Fibroblast of peridontal ligament (primary cell): ENCODE data around the gene ZBTB43.
"Not testable (repeated sequence)": the region's sequence is repeated elsewhere in the genome, so short reads cannot be mapped to it uniquely, and the experiment has no call there.

Source experiments
- DNase-seq: peaks from one replicate; pipeline ENCODE4 v3.0.0-alpha.2; 2010; ENCODE audit errors: extremely low read depth

The ZBTB43 gene, protein sequence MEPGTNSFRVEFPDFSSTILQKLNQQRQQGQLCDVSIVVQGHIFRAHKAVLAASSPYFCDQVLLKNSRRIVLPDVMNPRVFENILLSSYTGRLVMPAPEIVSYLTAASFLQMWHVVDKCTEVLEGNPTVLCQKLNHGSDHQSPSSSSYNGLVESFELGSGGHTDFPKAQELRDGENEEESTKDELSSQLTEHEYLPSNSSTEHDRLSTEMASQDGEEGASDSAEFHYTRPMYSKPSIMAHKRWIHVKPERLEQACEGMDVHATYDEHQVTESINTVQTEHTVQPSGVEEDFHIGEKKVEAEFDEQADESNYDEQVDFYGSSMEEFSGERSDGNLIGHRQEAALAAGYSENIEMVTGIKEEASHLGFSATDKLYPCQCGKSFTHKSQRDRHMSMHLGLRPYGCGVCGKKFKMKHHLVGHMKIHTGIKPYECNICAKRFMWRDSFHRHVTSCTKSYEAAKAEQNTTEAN

DNA sequence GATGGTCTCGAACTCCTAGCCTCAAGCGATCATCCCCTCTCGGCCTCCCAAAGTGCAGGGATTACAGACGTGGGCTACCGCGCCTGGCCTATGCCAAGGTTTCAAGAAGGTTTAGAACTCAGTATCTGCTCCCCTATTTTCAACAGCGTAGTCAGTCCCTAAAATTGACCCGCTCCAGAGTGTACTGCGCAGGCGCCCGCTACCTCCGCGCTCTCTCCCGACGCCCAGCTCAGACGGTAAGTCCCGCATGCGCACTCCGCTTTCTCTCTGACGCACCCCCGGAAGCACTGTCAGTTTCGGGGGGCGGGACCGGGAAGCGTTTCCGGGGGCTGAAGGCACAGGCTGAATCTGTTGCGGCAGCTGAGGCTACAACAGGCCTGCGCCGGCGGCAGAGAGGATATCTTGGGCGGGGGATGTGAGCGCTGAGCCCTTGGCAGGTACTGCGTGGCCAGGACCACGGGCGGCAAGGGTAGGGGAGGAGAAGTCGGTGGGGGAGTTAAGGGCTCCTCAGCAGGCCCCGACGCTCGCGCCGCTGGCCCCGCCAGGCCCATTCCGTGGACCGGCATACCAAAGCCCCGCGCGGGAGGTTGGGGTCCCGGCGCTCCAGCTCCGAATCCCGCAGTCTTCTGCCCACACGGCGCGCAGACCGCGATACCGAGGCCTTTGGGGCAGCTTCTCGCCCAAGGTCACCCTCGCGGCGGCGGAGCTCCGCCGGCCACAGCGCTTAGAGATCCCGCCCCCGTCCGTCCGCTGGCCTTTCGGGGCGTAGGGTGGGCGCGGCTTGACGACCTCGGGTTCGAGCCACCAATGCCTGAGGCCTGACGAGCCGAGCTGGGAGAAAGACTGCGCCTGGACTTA, at the start of gene ZBTB43:
Gene ZBTB43 (plus strand): TSS at position 345 of the 858 bp plus-strand sequence. CDS start 27,470 bp downstream, outside the sequence.
- DNase-seq = peak; percentile 95

DNA sequence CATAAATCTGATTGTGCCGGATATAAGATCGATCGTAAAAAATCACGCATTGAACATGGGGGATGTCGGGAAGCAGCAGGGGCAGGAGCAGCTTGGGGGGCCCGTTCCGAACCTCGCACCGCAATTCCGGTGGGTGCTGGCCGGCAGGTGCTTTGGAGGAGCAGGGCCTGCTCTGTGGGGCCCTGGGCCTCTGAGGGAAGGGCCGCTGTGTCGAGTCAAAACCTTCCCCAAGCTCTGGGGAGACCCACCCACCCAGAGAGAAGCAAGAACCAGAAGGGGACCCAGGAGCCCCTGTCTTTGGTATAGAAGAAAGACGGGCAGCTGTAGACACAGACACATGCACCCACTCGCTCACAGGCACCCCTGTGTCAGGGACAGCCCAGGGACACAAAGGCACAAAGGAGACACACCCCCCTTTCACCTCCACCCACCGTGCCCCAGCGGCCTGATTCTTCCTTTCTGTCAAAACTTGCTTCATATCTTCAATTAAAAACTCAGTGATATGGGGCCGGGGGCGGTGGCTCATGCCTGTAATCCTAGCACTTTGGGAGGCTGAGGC, 49.4 kb upstream of the ZBTB43 start:
- DNase-seq = no peak

DNA sequence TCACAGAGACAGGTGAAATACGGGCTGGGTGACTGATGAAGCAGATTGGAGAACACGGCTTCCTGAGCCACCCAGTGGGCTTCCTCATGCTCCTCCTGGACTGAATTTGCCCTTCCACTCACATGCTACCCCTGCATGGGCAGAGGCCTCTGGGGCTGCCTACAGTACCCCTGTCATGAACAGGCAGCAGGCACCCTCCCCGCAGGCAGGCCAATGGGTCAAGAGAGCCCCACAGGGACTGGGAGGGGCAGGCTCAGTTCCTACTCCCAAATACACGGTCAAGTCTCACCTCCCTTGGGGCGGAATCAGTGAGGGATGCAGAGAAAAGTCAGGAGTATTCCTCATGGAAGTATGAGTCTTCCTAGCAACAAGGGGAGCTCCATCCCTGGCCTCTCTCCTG, 48.6 kb upstream of the ZBTB43 start:
- no peak for DNase-seq

DNA sequence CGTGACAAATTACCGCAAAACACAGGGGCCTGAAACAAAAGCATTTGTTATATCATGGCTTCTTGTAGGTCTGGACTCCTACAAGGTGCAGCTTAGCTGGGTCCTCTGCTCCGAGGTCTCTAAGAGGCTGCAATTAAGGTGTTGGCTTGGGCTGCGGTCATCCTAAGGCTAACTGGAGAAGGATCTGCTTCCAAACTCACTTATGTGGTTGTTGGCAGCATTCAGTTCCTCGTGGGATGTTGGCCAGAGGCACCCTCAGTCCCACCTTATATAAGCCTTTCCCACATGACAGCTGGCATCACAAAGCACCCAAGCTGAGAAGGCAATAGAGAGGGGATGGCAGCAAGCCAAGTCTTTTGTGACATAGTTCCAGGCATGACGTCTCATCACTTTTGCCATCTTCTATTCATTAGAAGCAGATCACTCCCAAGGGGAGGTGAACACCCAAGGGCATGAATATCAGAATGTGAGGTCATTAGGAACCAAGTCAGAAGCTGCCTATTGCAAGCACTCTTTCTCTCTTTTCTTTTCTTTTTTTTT, 47.9 kb upstream of the ZBTB43 start:
- no peak for DNase-seq

DNA sequence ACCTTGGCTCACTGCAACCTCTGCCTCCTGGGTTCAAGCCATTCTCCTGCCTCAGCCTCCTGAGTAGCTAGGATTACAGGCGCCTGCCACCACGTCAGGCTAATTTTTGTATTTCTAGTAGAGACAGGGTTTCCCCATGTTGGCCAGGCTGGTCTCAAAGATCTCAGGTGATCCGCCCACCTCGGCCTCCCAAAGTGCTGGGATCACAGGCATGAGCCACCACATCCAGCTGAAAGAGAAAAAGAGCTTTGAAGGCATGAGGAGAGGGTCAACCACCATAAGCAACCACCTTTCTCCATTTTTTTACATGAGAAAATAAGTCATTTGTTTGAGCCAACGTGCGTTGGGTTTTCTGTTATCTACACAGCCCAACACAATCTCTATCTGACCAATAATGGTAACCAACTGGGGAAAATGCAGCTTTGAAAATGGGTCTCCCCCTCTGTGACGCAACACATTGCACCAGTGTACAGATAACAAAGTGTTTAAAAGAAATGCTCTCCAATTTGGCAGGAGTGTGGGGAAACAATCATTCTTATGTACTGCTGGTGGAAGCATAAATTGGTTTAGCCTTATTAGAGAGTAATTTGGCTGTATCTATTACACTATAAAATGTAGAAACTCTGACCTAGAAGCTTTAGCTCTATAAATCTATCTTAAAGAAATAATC, 45.8 kb upstream of the ZBTB43 start:
- no peak for DNase-seq

DNA sequence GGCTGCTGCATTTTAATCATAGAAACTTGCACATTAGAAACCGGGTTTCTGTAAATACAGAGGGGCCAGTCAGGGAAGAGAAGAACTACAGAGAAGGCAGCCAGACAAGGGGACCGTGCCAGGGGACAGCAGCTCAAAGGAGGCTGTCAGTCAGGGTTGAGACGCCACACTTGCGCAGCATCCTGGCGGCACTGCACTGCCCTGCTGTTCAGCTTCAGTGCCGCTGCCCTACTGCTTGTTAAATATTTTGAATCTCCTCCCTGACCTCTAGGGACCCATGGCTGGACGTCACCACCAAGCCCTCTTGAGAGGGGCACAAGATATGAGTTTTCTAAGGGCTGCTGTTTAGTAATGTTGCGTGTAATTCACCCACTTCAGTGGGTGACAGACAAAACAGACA, 43.6 kb upstream of the ZBTB43 start:
- no peak for DNase-seq

DNA sequence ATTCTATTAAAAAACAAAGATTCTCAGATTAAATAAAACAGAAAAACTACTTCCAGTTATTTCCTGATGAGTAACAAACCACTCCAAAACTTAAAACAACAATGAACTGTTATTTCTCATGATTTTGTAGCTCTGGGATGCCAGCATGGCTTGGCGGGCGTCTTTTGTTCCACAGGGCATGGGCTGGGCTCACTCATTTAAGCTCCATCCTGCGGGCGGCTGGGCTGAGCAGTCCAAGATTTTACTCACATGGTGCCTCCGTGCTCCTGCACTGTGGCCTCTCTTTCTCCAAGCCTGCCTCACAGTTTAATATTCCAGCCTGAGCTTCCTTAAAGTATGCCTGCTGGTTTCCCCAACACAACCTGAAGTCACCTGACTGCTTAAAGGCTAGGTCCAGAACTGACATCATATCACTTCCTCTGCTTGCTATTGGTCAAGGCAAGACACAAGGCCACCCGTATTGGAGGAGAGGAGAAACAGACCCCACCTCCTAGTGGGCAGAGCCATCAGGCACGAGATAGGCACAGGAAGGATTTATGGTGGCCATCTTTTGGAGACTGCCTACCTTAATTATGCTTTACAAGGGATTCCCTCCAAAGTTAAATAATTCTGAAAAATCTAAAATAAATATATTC, 41.6 kb upstream of the ZBTB43 start:
- DNase-seq = no peak

DNA sequence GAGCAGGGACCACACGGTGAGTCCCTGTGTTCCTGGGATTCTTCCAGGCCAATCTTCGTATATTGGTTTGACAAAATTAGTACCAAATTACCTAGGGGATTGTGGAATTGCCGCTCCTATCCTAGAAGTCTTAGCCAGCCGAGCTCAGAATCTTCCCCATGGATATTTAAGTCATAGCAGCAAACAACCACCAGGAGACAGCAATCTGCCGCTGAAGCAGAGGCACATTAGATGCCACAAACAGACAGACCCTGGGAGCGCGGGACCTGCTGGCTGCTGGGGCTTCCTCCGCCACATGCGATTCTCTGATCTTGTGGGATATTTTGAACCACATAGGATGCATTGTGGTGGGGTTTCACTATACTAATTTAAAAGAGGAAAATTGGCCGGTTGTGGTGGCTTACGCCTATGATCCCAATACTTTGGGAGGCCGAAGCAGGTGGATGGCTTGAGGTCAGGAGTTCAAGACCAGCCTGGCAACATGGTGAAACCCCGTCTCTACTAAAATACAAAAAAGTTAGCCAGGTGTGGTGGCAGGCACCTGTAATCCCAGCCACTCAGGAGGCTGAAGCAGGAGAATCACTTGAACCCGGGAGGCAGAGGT, 31.7 kb upstream of the ZBTB43 start:
- DNase-seq = peak; percentile 33

DNA sequence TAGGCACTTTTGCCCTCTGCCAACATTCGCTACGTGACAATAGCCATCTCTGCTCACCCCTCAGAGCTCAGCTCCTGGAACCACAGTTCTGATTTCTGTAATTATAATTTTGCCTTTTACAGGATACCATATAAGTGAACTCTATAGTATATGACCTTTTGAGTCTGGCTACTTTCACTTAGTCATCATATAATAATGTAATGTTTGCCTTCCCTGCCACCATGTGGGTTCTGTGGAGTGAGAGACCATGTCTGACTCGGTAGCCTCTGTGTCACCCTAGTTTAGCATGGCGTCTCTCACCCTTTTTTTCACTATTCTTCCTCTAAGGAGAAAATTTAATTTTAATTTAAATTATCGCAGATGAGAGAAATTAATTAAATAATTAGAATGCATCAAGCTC, 28.9 kb upstream of the ZBTB43 start:
- DNase-seq = no peak

DNA sequence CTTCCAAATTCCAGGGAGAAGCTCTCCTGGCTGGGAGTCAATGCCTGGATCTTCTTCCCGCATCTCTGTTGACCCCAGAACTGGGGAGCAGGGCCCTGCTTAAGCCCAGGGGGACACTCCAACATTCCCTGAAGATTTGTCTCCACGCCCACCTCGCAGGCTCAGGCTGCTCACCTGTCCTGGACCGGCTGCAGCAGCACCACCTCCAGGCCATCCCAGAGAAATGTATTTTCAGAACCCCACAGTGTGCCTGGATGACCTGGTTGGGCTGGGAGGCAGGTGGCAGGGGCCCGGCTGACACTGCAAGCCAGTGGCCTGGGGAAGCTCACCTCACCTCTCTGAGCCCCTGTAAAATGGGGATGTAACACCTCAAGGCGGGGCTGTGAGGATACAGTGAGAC, 27.1 kb upstream of the ZBTB43 start:
- DNase-seq = no peak

DNA sequence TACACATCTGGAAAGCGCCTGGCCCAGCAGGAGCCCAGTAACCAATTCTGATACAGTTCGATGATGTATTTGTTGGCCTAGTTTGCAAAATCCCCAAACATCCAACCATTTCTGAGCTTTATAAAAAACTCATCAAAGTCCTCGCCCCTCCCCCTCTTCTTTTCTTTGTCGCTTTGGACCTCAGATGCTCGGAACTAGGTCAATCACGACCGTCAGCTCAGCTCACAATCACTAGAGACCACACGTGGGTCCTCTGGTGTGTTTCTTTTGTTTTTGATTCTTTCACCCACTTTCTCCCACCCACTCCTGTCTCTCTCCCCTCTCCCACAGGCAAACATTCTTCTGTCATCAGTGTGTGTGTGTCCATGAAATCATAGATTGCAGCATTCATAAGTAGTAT, 26.7 kb upstream of the ZBTB43 start:
- no peak for DNase-seq

DNA sequence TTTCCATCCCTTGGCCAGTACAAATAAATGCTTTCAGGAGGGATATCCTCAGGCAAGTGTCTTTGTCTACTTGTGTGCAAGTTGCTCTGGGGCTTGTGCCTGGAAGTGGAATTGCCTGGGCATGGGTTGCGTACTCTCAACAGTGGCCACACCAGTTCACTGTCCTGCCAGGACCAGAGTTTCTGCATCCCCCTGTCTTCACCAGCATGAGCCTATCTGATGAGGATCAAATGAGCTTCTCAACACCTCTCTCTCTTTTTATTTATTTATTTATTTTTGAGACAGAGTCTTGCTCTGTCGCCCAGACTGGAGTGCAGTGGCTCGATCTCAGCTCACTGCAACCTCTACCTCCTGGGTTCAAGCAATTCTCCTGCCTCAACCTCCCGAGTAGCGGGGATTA, 26.1 kb upstream of the ZBTB43 start:
- DNase-seq = not testable (repeated sequence)

DNA sequence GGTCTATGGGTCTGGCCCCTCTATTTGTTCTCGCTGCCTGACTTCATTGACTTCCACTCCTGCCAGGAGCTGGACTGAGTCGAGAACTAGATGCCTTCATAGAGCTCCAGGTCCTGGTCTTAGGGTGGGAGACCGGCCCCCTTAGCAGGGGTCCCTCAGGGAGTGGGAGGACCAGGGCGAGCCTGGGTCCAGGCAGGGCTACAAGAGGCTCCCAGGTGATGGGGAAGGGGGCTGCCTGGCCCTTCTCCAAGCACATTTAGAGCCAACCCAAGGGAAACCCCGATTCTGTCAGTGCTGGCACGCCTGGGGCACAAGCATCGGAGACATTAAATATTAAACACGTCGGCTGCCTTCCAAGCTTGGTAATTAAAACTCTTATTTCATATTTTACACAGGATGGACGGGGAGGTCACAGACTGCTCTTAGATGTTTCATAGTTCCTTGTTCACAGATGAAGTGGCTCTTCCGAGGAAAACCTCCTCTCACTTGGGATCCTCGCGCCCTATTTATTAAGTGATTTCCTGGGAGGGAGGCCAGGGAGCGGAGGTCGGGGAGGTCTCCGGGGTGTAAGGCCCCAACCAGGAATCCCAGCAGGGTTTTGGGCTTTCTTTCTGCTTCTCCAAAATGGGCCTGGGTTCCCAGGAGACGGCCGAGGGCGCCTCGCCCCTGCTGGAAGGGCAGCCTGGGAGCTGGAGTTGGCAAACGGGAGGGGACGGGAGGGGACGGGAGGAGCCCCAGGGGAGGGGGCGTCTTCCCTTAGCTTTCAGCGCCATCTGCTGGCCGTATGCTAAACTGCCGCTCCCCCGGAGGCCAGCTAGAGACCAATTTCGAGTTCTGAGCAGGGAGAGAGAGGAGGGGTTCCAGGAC, 23.4 kb upstream of the ZBTB43 start:
- DNase-seq = peak; percentile 63

DNA sequence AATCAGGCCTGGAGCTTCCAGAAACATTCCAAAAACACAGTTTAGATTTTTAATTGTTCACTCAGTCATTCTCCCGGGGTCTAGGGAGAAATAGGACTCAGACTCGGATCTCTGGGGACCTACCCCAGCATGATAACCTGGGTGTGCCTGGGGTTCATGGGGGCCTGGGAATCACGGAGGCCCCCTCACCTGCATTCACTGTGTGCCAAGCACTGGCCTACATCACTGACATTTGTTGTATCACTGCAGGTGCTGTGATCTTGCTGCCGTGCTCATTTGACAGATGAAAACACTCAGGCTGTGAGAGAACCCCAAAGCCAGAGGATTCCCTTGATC, 22.8 kb upstream of the ZBTB43 start:
- no peak for DNase-seq

DNA sequence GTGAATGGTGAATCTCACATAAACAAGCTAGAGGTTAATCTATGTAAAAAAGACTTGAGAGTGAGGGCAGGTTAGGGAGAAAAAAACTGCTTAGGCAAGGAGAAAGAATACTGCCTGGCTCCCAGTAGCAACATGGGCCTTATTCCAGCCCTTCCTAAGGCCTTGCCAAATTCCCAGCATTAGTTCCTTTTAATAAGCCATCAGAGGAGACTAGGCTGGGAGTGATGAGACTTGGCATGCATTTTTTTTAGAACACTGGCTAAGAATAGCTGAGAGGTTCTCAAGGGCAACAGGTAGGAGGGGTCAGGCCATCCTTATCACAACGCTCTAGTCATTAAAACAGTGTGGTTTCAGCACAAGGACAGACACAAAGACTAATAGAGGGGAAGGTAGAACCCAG, 20.9 kb upstream of the ZBTB43 start:
- no peak for DNase-seq

DNA sequence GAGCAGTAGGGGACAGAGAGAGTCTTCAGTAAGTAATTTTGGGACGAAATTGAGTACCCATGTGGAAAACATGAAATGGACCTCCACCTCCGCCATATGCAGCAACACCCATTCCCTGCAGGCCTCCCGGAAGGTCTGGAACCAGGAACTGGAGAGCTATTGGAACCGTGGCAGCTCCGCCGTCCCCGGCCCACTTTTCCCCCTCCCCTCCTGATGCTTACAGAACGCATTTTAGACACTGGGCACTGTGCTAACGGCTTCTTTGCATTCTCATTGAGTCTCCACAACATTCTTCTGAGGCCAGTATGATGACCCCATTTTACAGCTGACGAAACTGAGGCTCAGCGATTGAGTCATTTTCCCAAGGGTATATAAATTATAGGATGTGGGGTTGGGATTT, 20.4 kb upstream of the ZBTB43 start:
- no peak for DNase-seq

DNA sequence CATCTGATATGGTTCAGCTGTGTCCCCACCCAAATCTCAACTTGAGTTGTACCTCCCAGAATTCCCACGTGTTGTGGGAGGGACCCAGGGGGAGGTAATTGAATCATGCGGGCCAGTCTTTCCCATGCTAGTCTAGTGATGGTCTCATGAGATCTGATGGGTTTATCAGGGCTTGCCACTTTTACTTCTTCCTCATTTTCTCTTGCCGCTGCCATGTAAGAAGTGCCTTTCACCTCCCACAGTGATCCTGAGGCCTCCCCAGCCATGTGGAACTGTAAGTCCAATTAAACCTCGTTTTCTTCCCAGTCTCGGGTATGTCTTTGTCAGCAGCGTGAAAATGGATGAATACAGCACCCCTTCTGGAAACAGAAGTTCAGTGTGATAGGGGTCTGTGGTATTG, 20.0 kb upstream of the ZBTB43 start:
- not testable (repeated sequence) for DNase-seq

DNA sequence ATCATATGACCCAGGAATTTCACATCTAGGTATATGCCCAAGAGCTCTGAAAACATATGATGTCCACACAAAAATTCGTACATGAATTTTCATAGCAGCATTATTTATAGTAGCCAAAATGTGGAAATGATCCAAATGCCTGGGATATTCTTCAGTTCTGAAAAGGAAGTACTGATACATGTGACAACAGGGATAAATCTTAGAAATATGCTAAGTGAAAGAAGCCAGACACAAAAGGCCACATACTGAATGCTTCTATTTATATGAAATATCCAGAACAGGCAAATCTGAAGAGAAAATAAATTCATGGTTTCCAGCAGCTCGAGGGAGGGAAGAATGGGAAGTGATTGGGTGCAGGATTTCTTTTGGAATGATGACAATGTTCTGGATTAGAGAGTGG, 16.8 kb upstream of the ZBTB43 start:
- peak; percentile 18 for DNase-seq

DNA sequence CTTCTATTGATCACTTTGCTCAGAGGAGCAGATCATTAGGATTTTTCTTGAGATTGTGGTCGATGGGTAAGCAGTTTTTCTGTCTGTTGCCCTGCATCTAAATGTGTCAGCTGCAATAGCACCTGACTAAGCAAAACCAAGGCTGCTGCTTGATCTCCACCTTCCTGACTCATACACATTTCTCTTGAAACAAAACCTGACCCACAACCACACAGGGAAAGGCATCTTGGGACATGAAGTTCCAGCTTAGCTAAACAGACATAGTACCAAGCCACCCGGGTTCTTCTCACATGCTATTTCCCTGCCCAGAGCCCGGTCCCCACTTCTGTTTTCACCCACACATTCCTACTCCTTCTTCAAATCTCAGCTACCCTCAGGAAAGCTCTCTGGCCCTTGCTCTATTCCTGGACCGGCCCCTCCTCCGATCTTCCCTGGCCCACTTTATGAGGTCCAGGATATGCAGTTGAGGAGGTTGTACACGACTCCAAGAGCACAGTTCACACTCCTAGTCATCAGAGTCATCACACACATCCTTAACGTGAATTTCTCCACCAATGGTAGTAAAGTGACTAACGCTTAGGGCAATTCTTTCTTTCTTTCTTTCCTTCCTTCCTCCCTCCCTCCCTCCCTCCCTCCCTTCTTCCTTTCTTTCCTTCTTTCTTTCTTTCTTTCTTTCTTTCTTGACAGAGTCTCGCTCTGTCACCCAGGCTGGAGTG, 16.0 kb upstream of the ZBTB43 start:
- DNase-seq = no peak
